ENCODE measurements around the gene DNAAF3.

DNA sequence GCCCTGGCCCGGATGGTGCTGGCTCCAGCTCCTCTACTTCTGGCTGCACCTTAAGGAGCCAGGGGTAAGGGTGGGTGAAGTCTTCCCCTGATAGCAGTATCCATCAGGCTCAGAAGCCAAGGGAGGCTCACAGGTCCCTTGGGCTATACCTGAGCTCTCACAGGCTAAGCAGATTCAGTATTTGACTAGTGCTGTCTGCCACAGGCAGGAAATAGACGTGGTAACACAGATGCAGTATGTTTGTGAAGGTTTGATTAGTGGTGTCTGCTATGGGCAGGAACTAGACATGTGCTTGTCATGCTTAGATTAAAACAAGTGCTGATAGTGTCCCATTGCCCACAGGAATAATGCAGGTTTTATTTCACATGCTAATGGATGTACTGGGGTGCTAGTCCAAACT lies 9.7 kb upstream of the DNAAF3 start:
- TF ChIP-seq, protein P1, sequence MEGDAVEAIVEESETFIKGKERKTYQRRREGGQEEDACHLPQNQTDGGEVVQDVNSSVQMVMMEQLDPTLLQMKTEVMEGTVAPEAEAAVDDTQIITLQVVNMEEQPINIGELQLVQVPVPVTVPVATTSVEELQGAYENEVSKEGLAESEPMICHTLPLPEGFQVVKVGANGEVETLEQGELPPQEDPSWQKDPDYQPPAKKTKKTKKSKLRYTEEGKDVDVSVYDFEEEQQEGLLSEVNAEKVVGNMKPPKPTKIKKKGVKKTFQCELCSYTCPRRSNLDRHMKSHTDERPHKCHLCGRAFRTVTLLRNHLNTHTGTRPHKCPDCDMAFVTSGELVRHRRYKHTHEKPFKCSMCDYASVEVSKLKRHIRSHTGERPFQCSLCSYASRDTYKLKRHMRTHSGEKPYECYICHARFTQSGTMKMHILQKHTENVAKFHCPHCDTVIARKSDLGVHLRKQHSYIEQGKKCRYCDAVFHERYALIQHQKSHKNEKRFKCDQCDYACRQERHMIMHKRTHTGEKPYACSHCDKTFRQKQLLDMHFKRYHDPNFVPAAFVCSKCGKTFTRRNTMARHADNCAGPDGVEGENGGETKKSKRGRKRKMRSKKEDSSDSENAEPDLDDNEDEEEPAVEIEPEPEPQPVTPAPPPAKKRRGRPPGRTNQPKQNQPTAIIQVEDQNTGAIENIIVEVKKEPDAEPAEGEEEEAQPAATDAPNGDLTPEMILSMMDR (IDR thresholded peaks at IDR 0.05), result no peak
- no peak for TF ChIP-seq POLR2A (IDR thresholded peaks at IDR 0.05)

All from lower leg skin (tissue), 3 donors.